ENCODE data around the gene RPL41. TPM values are rescaled to one million over a fixed set of nuclear protein-coding genes. Genes with fewer than 3 reads are reported as not detected.

Gene RPL41
- total RNA-seq, 1 donor from 2014 or later: 2,837 TPM

DNA sequence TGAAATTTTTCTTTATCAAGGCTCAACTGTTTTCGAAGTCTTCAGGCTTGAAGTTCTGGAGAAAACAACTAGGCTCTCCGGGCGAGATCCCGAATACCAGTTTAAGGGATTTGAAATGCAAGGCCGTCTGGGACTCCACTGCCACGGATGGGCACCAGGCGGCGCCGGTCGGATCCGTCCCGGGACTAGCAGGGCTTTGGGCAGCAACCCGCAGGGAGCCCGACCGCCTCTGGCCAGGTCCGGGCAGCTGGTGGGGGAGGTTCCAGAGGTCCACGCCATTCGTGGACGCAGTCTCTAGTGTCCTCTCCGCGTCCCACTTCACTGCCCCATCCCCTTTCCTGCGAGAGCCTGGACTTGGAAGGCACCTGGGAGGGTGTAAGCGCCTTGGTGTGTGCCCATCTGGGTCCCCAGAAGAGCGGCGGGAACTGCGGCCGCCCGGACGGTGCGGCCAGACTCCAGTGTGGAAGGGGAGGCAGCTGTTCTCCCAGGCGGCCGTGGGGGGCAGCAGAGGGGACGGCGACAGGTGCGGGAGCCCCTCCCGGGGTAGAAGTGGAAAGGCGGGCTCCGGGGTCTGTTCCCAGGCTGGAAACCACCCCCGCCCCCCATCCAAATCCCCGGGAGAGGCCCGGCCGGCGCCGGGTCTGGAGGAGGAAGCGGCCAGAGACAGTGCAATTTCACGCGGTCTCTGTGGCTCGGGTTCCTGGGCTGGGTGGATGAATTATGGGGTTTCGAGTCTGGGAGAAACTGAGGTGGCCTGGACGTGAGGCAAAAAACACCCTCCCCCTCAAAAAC is 37.3 kb upstream of the RPL41 start:
- H3K4me3 ChIP-seq: peak overlapping the region; percentile 72
- intact Hi-C loops (cut with DNase I): no loop called here
- H3K4me1 ChIP-seq: peaks cover 17% of the 10 kb centered on the region
- TF ChIP-seq, protein P1, sequence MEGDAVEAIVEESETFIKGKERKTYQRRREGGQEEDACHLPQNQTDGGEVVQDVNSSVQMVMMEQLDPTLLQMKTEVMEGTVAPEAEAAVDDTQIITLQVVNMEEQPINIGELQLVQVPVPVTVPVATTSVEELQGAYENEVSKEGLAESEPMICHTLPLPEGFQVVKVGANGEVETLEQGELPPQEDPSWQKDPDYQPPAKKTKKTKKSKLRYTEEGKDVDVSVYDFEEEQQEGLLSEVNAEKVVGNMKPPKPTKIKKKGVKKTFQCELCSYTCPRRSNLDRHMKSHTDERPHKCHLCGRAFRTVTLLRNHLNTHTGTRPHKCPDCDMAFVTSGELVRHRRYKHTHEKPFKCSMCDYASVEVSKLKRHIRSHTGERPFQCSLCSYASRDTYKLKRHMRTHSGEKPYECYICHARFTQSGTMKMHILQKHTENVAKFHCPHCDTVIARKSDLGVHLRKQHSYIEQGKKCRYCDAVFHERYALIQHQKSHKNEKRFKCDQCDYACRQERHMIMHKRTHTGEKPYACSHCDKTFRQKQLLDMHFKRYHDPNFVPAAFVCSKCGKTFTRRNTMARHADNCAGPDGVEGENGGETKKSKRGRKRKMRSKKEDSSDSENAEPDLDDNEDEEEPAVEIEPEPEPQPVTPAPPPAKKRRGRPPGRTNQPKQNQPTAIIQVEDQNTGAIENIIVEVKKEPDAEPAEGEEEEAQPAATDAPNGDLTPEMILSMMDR (IDR thresholded peaks at IDR 0.05): peak; percentile 80
- H3K27me3 ChIP-seq (ENCODE audit: low read depth): peaks cover 16% of the 10 kb centered on the region
- peak; percentile 95 for DNase-seq
- H3K9me3 ChIP-seq: no peaks in the 10 kb centered on the region
- no peaks in the 10 kb centered on the region for H3K36me3 ChIP-seq
- H3K27ac ChIP-seq: peak overlapping the region; percentile 88
- peak; percentile 90 to 93 for ATAC-seq

DNA sequence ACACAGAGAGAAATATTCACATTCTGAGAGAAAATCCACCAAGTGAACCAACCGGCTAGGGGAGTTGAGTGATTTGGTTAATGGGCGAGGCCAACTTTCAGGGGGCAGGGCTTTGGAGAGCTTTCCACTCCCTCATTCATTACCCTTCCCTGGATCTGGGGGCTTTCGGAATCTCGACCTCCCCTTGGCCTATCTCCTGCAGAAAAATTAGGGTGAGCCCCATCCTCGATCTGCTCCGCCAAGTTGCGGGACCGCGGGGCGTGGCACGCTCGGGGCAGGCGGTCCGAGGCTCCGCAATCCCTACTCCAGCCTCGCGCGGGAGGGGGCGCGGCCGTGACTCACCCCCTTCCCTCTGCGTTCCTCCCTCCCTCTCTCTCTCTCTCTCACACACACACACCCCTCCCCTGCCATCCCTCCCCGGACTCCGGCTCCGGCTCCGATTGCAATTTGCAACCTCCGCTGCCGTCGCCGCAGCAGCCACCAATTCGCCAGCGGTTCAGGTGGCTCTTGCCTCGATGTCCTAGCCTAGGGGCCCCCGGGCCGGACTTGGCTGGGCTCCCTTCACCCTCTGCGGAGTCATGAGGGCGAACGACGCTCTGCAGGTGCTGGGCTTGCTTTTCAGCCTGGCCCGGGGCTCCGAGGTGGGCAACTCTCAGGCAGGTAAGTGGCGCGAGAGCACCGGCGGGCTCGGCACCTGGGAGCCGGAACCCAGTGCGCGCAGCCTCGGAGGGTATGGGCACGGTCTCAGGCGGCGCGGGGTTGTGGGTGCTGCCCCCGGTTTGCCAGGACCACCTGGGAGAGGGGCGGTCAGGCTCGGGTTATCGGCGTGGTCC is 36.5 kb upstream of the RPL41 start, which contains the start of gene ERBB3:
Gene ERBB3 (plus strand): TSS at position 443 of the 833 bp plus-strand sequence. CDS start 136 bp downstream, at position 579.
- intact Hi-C loops (cut with DNase I): no loop called here
- peak within 1 kb of the TSS; percentile 88 for H3K27ac ChIP-seq
- TF ChIP-seq, protein P1 (IDR thresholded peaks at IDR 0.05): no peak
- H3K4me3 ChIP-seq: peak within 1 kb of the TSS; percentile 72
- H3K36me3 ChIP-seq: peaks cover 2% of the 10 kb centered on the region
- H3K4me1 ChIP-seq: peaks cover 17% of the 10 kb centered on the region
- ATAC-seq (peak; percentile 95), DNase-seq (peak; percentile 90)
- H3K27me3 ChIP-seq (ENCODE audit: low read depth): peaks cover 16% of the 10 kb centered on the region
- no peaks in the 10 kb centered on the region for H3K9me3 ChIP-seq

DNA sequence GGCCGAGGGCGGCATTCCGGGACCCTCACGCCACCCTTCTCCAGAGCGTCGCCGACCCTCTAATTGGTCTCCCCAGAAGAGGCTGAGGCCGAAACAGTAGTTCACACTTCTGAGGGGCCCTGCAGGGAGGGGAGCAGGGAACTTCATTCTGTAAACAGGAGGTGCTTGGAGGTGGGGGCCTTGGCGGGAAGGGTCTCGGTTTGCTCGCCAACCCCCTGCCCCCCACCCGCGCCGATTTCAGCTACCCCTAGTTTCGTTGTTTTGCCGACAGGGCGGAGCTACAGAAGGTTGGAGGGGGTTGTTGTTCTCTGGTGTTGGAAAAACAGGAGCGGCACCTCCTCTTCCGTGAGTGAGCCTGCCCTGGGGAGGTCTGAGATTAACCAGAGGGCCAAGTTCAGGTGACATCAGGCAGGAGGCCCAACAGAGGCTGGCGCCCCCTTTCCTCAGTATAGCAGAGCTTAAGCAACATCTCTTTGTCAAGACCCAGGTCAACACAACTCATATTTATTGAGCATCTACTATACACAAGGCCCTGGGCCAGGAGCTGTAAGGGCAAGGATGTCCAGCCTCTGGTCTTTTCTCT is 35.8 kb upstream of the RPL41 start:
- Histone ChIP-seq H3K36me3 (peaks cover 7% of the 10 kb centered on the region), H3K27me3 (ENCODE audit: low read depth) (peaks cover 16% of the 10 kb centered on the region), H3K4me1 (peaks cover 17% of the 10 kb centered on the region), H3K27ac (peak overlapping the region; percentile 88), H3K4me3 (peak overlapping the region; percentile 72), H3K9me3 (no peaks in the 10 kb centered on the region)
- peak; percentile 50 to 52 for ATAC-seq
- peak; percentile 53 for DNase-seq
- intact Hi-C loops (cut with DNase I): no loop called here
- TF ChIP-seq, protein P1 (IDR thresholded peaks at IDR 0.05): no peak

DNA sequence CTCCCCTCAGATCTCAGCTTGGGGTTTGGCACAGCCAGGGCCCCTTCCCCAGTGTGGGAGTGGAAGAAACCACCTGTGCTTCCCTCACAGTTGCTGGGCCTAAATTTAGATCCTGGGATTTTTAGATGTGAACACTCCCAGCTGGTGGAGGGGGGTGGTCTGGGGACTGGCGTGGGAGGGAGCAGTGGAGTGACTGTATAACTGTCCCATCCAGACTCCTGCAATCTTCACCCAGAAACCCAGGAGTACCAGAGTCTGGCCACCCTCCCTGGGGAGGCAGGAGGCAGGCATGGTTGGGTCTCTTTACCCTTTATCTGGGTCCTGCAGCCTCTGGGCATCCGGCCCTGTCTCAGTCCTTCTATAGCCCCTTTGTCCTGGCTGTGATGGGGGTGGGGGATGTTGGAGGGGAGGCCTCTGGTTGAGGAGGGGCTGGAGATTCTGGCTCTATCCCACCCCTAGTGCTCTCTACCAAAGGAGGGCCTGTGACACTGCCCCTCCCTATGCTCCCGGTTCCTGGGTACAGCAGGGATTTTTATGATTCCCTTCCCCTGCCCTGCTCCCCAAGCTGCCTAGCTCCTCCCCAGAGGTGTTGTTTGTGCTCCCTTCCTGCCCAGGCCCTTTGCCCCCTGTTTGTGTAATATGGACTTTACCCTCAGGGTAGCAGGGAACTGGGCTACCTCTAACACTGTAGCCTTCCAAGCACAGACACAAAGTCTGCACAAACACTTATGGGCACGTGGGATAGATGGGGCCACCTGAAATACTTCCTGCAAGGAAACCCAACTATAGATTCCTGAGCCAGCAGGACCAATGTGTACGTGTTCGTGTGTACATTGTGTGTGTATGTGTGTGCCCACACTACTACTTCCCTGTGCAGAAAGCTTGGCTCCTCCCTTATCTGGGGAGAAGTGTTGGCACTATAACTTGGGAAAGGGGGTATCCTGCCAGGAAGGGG is 34.8 kb upstream of the RPL41 start:
- Histone ChIP-seq H3K4me1 (peaks cover 20% of the 10 kb centered on the region), H3K9me3 (no peaks in the 10 kb centered on the region), H3K27me3 (ENCODE audit: low read depth) (peaks cover 16% of the 10 kb centered on the region), H3K27ac (peak overlapping the region; percentile 88), H3K36me3 (peaks cover 7% of the 10 kb centered on the region), H3K4me3 (peak overlapping the region; percentile 72)
- DNase-seq (no peak), ATAC-seq (no peak)
- intact Hi-C loops (cut with DNase I): no loop called here
- TF ChIP-seq, protein P1 (IDR thresholded peaks at IDR 0.05): no peak
